IPS-NIHi7 (cell line): Measurements from ENCODE around the gene TEK.
A peak's percentile ranks its signal among the peaks of the same experiment; 100 is the strongest.
"Not testable (repeated sequence)": the region's sequence is repeated elsewhere in the genome, so short reads cannot be mapped to it uniquely, and the experiment has no call there.

Source experiments
- DNase-seq: peaks from one replicate; pipeline ENCODE4 v3.0.0; 2012; ENCODE audit warnings: mixed read lengths; ENCODE audit errors: extremely low spot score

Gene TEK

DNA sequence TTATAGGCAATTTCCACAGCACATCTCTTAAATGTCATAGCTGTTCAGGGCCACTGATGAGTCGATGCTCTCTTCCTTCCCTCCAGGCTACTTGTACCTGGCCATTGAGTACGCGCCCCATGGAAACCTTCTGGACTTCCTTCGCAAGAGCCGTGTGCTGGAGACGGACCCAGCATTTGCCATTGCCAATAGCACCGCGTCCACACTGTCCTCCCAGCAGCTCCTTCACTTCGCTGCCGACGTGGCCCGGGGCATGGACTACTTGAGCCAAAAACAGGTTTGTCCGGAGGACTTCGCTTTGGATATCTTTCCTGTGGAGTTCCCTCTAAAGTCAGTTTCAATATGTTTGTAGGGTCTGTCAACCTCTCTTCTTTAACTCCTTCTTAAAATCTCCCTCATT, 103.6 kb downstream of the TEK start:
- no peak for DNase-seq

DNA sequence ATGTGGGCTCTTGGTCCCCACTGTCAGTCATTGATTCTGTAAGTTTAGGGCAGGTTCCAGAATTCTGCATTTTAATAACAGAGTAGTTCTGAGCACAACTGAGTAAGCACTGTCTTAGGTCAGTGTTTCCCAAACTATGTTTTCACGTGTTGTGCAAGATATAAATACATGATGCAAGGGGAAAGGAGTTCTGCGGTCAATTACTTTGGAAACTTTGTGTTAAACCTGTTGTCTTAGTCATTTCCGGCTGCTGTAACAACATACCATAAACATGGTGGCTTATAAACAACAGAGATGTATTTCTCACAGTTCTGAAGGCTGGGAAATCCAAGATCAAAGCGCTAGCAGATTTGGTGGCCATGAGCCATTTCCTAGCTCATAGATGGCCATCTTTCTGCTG, 118.2 kb downstream of the TEK start:
- DNase-seq: no peak

GRCh38 chr9:27239648-27240047, 130.6 kb downstream of the TEK start:
- not testable (repeated sequence) for DNase-seq

- DNase-seq: peak; percentile 76
Observed at GRCh38 chr9:27247756-27248155, 138.7 kb downstream of the TEK start.

- DNase-seq: no peak
Observed at GRCh38 chr9:27248702-27249101, 139.7 kb downstream of the TEK start.

GRCh38 chr9:27258662-27259061, 149.6 kb downstream of the TEK start:
- no peak for DNase-seq

DNA sequence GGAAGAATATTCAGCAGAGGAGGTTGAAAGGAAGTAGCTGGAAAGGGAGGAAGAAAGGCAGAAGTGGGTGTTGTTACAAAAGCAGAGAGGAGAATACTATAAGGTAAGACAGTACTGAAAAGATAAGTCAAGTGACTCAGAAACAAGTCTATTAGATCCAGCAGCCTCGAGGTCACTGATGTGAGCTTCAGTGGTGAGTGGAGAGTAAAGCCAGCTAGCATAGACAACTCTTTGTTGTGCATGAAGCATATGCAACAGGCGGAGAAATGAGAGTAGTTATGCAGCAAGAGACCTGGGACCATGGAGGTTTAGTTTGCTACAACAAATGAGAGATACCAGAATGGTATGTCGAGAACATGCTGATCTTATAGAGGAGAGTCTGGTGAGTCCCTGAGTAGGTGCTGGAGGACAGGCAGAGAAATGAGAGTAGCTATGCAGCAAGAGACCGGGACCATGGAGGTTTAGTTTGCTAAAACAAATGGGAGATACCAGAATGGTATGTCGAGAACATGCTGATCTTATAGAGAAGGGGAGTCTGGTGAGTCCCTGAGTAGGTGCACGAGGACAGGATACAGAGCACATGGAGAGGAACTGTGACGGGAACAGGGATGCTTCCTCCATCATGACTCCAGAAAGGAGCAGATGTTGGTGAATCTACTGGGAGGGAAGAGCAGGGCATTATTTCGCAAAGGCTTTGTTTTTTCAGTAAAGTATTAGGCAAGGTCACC, 151.9 kb downstream of the TEK start:
- no peak for DNase-seq

DNA sequence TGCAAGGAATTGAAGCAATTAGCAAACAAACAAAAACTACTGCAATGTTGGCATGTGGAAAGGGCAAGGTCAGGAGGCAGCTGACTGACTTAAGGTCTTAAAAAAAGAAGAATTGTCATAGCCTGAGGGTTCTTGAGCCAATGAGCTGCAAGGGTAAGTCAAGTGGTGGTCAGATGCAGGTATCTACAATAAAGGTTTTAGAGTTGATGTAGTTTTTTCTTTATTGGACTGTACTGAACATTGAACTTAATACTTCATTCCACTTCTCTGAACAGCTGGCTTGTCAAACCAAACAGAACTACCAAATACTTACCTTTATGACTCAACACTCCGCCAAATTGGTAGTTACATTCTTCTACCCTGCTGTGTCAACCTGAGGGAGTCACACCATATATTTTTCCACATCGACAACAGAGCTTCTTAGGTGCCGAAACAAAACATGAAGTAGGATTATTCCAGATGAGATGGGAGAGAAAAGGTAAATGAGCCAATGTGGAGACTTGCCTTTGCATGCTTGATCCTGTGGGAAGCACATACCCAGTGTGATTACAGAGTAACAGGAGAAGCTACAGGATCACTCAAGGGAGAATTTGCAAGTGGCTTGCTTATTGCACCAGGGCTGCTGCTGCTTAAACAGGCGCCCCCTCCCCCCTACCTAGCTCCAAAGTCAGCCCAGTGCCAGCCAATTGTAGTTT, 152.6 kb downstream of the TEK start:
- DNase-seq: no peak

DNA sequence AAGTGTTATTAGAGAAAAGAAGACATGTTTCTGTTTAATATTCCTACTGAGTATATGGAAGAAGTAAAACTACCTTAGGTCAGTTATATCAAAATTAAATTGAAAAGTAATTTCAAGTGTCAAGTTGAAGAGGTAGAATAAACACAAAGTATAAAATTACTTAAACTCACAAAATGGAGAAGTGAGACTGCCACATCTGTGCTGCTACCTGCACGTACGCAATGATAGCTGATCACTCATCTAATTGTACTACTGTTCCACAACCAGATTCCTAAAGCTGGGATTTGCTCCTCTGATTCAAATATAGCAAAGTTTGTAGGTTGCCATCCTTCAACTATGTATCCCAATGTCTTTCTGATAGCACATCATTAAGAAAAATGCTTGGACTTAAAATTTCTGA, 163.1 kb downstream of the TEK start:
- no peak for DNase-seq

- no peak for DNase-seq
Observed at GRCh38 chr9:27273186-27273585, 164.2 kb downstream of the TEK start.

DNA sequence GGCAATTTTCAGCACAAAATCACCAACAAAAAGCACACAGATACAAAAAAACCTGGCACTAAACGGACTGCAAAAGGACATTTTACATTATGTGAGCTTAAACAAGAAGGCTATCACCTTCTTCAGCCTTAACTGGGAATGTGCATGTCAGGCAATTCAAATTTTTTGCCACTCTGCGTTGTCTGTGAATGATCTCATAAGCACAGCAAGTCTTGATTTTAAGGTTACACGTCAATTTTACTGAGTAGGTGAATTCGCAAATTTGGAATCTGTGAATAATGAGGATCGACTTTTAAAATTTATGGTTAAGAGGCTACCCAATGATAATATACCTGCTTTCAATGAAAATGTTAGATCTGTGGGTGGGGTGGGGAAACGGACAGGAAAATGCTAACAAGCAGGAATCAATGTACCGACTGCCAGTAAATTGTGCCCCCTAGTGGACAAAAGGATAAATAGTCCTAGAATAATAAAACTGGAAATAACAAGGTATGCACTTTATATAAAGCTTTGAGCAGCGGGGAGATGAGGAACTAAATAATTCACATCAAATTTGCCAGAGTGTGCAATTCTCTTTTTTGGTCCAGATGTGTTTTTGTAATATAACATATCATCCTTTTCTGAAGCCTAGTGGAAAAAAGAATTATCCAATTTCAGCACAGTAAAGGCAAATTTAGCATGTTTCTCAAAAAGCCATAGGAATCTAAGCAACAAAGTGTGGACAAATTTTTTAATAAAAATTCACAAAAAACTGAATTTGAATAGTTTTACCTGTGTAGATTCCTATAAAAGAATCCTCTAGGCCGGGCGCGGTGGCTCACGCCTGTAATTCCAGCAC, 167.4 kb downstream of the TEK start:
- DNase-seq: peak; percentile 58

DNA sequence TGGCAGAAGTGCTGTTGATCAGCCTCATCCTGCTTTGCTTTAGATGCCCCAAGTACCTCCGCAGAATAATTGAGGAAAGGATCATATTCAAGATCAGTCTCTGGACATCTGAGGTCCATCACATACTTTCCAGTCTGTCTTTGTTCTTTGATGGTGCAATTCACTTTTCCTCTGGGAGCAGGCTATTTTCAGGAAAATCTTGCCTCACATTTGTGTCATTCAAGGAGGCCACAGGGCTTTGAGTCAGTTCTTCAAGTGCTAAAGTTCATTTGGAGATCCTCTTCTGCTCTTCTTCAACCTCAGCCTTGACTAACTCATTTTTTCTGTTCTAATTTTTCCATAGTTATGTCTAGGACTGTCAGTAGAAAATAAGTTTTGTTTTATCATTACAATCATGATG, 169.3 kb downstream of the TEK start:
- no peak for DNase-seq

DNA sequence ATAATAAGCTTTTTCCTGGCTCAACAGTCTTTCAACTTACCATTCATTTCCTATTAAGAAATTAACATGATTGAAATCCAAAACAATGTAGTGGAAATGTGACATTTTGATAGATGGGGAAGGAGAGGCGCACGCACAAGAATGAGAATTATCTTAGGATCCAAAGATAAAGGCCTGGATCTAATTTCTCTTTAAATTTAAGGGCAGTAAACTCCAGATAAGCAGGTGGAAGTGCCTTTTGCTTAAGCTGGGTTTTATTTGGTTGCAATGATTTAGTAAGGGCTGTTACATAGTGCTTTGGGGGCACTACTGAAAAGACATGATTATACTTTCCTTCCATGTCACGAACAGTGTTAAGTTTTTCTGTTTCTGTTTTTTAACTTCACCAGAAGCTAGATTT, 170.6 kb downstream of the TEK start:
- no peak for DNase-seq
